Mucosa of rectum (tissue), 2 donors: Measurements from ENCODE around the gene ERMN.
"Not testable (repeated sequence)": the region's sequence is repeated elsewhere in the genome, so short reads cannot be mapped to it uniquely, and the experiment has no call there.

ENCODE experiments used
- H3K27ac ChIP-seq, 2 donors: one replicate each; pipeline ENCODE4 v1.7.0; 2013; ENCODE audit warnings: inconsistent platforms in 2 of 2, low read depth in 2 of 2, low read length in 2 of 2
- H3K27me3 ChIP-seq, 2 donors: one replicate each; pipeline ENCODE4 v1.7.0; 2013; ENCODE audit warnings: low read length in 2 of 2; ENCODE audit not compliant: control insufficient read depth in 2 of 2, insufficient read depth in 2 of 2
- H3K36me3 ChIP-seq, 2 donors: one replicate each; pipeline ENCODE4 v1.7.0; 2013; ENCODE audit warnings: low read length in 2 of 2; ENCODE audit not compliant: control insufficient read depth in 2 of 2, insufficient read depth in 2 of 2
- H3K4me1 ChIP-seq, 2 donors: one replicate each; pipeline ENCODE4 v1.7.0; 2013; ENCODE audit warnings: low read length in 2 of 2, mild to moderate bottlenecking in 1 of 2; ENCODE audit not compliant: control insufficient read depth in 2 of 2, insufficient read depth in 2 of 2
- H3K4me3 ChIP-seq, 2 donors: one replicate each; pipeline ENCODE4 v1.7.0; 2013; ENCODE audit warnings: low read length in 2 of 2
- H3K9ac ChIP-seq, 2 donors: one replicate each; pipeline ENCODE4 v1.7.0; 2013; ENCODE audit warnings: low read length in 2 of 2, low read depth in 1 of 2, mild to moderate bottlenecking in 1 of 2
- H3K9me3 ChIP-seq, 2 donors: one replicate each; pipeline ENCODE4 v1.7.0; 2013; ENCODE audit warnings: low read length in 2 of 2; ENCODE audit not compliant: control insufficient read depth in 2 of 2
- donor health status: healthy.
- donor health status: Normal muscosa, but diverticular disease.

The ERMN gene

DNA sequence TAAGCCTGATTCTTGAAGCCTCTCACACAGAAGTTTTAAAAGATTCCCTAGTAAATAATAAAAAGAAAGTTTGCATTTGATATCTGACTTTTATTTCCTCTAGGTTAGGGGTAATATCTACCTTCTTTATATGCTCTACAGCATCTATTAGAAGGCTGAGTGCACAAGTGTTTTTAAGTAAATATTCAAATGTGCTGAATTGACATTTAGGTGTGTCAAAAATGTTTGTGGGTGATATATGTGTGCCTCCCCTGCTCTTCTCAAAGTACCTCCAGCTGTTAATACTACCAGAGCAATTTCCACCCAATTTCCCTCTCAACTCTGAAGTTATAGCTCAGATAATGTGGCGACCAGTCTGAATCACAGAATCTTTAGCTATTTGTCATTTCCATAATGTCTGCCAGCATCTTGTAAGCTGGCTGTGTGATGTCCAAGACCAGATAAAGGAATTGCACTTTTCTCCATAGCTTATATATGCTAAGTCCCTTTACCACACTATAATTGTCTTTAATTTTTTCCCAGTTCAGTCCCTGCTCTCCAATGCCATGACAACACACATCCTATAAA lies 24.4 kb upstream of the ERMN start:
- no peak overlapping the region for H3K4me3 ChIP-seq
- no peaks in the 10 kb centered on the region for H3K27me3 ChIP-seq
- no peak overlapping the region for H3K27ac ChIP-seq
- H3K9me3 ChIP-seq: no peaks in the 10 kb centered on the region
- H3K4me1 ChIP-seq: no peaks in the 10 kb centered on the region
- no peaks in the 10 kb centered on the region for H3K36me3 ChIP-seq
- H3K9ac ChIP-seq: no peak overlapping the region

DNA sequence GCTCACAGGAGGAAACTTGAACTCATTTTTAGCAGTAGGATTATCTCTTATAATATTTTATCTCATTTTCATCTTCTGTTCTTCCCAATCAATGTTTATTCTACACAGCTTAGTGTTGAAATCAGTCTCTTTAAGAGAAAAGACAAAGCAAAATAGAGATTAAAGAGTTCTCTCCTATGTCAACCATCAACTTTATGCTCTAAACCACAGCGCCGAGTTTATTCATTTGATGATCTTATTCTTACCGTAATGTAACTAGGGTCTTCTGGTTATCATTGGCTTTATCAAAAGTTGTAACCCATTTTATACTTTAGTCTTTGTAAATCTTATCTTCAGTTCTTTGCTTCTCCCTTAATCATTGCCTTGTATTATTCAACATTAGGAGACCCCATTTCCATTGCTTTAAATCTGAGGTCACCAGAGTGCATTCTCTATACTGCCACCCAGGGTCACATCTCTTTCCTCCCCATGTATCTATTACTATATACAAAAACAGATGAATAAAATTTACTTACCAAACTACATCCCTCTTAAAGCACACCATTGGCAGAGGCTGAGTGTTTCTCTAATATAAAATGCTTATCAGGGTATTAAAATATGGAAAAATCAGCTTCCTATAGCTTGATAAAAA lies 22.8 kb upstream of the ERMN start:
- H3K27me3 ChIP-seq: no peaks in the 10 kb centered on the region
- H3K36me3 ChIP-seq: no peaks in the 10 kb centered on the region
- H3K9me3 ChIP-seq: no peaks in the 10 kb centered on the region
- H3K4me3 ChIP-seq: no peak overlapping the region
- no peak overlapping the region for H3K27ac ChIP-seq
- H3K4me1 ChIP-seq: no peaks in the 10 kb centered on the region
- H3K9ac ChIP-seq: no peak overlapping the region

DNA sequence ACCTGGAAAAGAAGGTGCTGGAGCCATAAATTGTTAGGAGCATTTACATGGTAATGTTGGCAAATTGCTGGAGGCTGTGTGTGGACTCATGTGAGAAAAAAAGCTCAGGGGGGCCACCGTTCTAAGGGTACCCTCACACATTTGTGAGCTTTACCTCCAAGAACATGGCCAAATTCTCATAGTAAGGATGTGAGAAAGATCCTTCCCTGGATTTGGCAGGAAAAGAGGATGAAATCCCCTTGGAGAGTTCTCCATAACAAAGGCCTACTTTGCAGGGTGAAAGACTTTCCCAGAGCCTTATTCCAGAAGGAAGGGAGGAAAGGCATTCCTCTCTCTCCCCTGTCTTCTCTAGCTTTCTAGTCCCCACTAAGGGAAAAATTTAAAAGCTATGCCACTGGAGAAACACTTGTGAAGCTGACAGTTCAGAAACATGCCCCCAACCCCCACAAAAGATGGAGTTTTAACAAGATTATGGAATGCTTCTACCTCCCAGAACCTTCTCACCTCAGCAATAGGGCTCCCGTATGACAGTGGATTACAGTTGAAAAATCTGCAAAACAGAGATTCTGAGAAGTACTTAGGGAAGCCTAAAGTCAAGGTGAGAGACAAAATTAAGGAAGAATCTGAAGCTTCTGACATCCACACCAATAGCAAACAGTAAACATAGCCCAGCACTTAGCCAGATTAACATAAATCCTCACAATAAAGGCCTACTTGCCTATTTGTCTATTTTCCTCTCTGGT lies 20.2 kb upstream of the ERMN start:
- no peaks in the 10 kb centered on the region for H3K9me3 ChIP-seq
- no peak overlapping the region for H3K27ac ChIP-seq
- no peaks in the 10 kb centered on the region for H3K27me3 ChIP-seq
- H3K4me3 ChIP-seq: no peak overlapping the region
- H3K36me3 ChIP-seq: no peaks in the 10 kb centered on the region
- H3K9ac ChIP-seq: no peak overlapping the region
- no peaks in the 10 kb centered on the region for H3K4me1 ChIP-seq

DNA sequence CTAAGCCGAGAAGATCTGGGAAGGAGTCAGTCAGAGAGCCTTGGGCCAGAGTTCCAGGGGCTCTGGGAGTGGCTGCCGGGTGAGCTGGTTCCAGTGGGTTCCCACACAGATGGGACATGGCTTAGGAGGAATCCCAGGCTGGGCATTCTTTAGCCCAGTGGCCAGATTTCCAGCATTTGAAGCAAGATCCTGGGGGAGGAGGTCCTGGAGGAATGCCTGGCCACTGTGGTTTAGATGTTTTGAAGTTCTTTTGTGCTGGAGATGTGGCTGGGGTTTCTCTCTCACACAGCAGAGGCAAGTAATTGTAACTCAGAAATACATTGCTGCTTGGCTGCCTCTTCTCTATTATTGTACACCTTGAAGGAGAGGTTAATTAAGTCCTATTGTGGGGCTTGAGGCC lies 15.8 kb upstream of the ERMN start:
- not testable (repeated sequence) for H3K4me1 ChIP-seq, H3K36me3 ChIP-seq, H3K27me3 ChIP-seq, H3K9me3 ChIP-seq, H3K4me3 ChIP-seq, H3K9ac ChIP-seq, H3K27ac ChIP-seq

DNA sequence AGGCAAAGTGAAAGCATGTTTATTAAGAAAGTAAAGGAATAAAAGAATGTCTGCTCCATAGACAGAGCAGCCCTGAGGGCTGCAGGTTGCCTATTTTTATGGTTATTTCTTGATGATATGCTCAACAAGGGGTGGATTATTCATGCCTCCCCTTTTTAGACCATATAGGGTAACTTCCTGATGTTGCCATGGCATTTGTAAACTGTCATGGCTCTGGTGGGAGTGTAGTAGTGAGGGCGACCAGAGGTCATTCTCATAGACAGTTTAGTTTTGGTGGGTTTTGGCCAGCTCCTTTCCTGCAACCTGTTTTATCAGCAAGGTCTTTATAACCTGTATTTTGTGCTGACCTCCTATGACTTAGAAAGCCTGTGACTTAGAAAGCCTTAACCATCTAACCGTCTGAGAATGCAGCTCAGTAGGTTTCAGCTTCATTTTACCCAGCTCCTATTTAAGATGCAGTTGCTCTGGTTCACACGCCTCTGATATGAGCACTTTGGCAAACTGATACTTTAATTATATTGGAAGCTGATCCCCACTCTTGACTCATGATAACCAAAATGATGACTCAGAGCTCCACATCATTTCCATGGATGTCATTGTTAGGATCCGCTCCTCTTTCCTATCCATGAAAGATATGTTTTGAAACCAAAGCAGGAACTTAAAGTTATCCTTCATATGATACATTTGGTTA lies 14.5 kb upstream of the ERMN start:
- no peaks in the 10 kb centered on the region for H3K27me3 ChIP-seq
- H3K9me3 ChIP-seq: no peaks in the 10 kb centered on the region
- H3K4me1 ChIP-seq: no peaks in the 10 kb centered on the region
- H3K27ac ChIP-seq: no peak overlapping the region
- no peaks in the 10 kb centered on the region for H3K36me3 ChIP-seq
- no peak overlapping the region for H3K9ac ChIP-seq
- no peak overlapping the region for H3K4me3 ChIP-seq

DNA sequence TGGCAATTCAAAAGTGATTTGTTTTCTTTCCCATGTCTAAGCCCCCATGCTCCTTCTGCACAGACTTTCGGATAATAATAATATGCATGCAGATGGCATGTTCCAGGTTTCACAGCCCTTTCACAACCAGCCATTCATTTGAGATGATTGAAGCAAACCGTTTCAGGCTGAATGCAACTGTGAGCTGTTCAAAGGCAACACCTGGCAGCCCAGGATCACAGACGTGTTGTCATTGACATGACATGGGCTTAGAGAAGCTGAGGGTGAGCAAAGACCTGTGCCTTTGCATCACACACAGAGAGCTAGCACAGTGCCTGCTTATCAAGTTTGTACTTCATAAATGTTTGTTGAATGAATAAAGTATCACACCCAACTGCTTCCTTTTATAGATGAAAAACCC lies 12.4 kb upstream of the ERMN start:
- Histone ChIP-seq H3K9ac (no peak overlapping the region), H3K4me1 (no peaks in the 10 kb centered on the region), H3K27me3 (no peaks in the 10 kb centered on the region), H3K9me3 (no peaks in the 10 kb centered on the region), H3K27ac (no peak overlapping the region), H3K36me3 (no peaks in the 10 kb centered on the region), H3K4me3 (no peak overlapping the region)

DNA sequence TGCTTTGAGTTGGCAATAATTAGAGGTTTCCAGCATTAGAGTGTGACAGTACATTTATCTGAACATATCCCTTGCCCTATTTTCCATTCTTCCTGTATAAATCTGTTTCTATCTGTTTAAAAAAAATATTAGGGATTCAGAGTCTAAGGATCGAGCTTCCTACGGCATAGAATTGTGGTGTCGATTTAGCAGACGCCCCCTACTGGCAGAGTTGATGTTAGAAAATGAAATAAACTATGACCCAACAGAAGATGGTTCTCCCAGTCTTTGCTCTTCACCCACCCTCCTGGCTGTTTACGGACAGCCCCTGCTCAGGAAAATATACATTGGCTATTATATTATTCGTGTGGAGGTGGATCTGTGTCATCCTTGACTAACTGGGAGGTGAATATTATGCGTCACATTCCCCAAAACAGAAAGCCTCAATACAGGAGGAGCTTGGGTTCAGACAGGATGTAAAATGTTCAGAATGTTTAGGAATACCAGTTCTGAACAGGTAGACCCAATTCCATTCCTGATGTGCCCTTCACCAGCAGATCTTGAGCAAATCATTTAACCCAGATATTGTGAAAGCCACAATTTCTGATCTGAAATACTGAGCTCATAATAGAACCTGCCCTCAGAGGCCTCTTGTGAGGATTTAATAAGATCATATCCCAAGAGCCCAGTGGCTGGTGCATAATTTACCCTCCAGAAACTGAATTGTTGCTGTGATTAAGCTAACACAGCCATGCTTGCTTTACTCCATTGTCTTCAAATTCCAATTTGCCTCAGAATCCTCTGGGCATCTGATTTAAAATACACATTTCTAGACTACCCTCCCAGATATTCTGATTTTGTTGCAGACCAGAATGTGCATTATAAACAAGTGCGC lies 10.8 kb upstream of the ERMN start:
- no peaks in the 10 kb centered on the region for H3K4me1 ChIP-seq
- no peaks in the 10 kb centered on the region for H3K27me3 ChIP-seq
- no peak overlapping the region for H3K4me3 ChIP-seq
- no peaks in the 10 kb centered on the region for H3K9me3 ChIP-seq
- H3K27ac ChIP-seq: no peak overlapping the region
- no peaks in the 10 kb centered on the region for H3K36me3 ChIP-seq
- no peak overlapping the region for H3K9ac ChIP-seq

DNA sequence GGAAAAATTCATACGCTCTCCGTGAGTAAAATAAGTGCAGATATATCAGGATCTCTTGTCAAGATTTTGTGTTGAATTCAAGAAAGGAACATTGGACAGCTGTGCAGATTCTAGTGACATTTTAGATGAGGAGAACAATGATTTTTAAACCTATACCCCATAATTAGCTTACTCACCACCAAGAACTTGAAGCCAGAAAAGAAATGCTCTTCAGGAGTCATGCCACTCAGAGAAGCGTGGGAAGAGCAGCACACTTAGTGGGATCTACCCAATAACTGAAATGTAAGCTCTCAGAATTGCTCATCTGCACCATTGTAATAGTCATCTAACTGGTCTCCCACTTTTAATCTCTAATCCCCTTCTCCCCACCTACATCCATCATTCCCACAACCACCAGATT lies 9.2 kb upstream of the ERMN start:
- peaks cover 3 to 4% of the 10 kb centered on the region in 2 donors for H3K4me1 ChIP-seq
- H3K9me3 ChIP-seq: no peaks in the 10 kb centered on the region
- no peak overlapping the region for H3K4me3 ChIP-seq
- H3K36me3 ChIP-seq: no peaks in the 10 kb centered on the region
- no peaks in the 10 kb centered on the region for H3K27me3 ChIP-seq
- no peak overlapping the region for H3K9ac ChIP-seq
- no peak overlapping the region for H3K27ac ChIP-seq

DNA sequence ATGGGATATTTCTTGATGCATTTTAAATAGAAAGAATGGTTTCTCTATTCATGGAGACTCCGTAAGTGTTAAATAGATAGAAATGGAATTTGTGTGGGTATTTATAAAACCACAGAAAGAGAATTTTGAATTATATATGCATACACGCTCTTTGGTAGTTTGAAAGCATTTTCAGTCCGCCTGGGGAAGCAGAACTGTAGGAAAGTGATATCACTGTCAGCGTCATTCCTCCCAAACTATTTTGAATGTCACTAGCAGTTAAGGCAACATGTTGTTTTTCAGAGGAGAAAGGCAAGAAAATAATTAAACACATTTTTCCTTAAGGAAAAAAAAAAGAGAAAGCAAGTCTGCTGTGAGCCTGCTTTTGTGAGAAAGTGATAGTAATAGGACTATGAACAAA lies 8.7 kb upstream of the ERMN start:
- Histone ChIP-seq H3K27me3 (no peaks in the 10 kb centered on the region), H3K9ac (no peak overlapping the region), H3K4me3 (no peak overlapping the region), H3K27ac (no peak overlapping the region), H3K4me1 (peaks cover 5 to 7% of the 10 kb centered on the region in 2 donors), H3K36me3 (no peaks in the 10 kb centered on the region), H3K9me3 (no peaks in the 10 kb centered on the region)
